ENCODE measurements around the gene HAP1. TPM values are rescaled to one million over a fixed set of nuclear protein-coding genes. Genes with fewer than 3 reads are reported as not detected.

HAP1 gene
- total RNA-seq, 1 donor from 2014 or later: 0.99 TPM

Other genes starting within 250 kb of the HAP1 start
- gene KRT36, start 244.7 kb downstream of the HAP1 start, total RNA-seq: not detected in 2 replicates
- not detected in 2 replicates for gene KRT13, start 229.0 kb downstream of the HAP1 start, total RNA-seq
- gene KRT15, start 215.8 kb downstream of the HAP1 start, total RNA-seq: 3.4 and 11.4 TPM in 2 replicates
- 23.7 and 211 TPM in 2 replicates for gene KRT19, start 206.3 kb downstream of the HAP1 start, total RNA-seq
- not detected in 2 replicates for gene KRT9, start 162.6 kb downstream of the HAP1 start, total RNA-seq
- gene KRT14, start 147.7 kb downstream of the HAP1 start, total RNA-seq: not detected in 2 replicates
- not detected in 2 replicates for gene KRT16, start 121.9 kb downstream of the HAP1 start, total RNA-seq
- 2.7 TPM in 1 of 2 replicates, not detected in the other for gene KRT17, start 110.1 kb downstream of the HAP1 start, total RNA-seq
- 229 and 367 TPM in 2 replicates for gene EIF1, start 45.8 kb downstream of the HAP1 start, total RNA-seq
- gene GAST, start 22.3 kb downstream of the HAP1 start, total RNA-seq: not detected in 2 replicates
- gene JUP, start 52.1 kb upstream of the HAP1 start, total RNA-seq: 535 and 764 TPM in 2 replicates
- 63.0 and 85.1 TPM in 2 replicates for gene P3H4, start 77.3 kb upstream of the HAP1 start, total RNA-seq
- gene FKBP10, start 78.4 kb upstream of the HAP1 start, total RNA-seq: 230 and 241 TPM in 2 replicates
- gene NT5C3B, start 101.6 kb upstream of the HAP1 start, total RNA-seq: 52.7 and 69.1 TPM in 2 replicates
- not detected in 2 replicates for gene KLHL10, start 103.2 kb upstream of the HAP1 start, total RNA-seq
- gene KLHL11, start 130.8 kb upstream of the HAP1 start, total RNA-seq: 15.4 and 15.8 TPM in 2 replicates
- gene ACLY, start 184.3 kb upstream of the HAP1 start, total RNA-seq: 286 and 388 TPM in 2 replicates
- 0.15 and 0.58 TPM in 2 replicates for gene ODAD4, start 196.0 kb upstream of the HAP1 start, total RNA-seq
- gene CNP, start 232.2 kb upstream of the HAP1 start, total RNA-seq: 79.3 and 97.1 TPM in 2 replicates

Measured in glomerular endothelial cell (primary cell).